ENCODE measurements around the gene NSD1.
A peak's percentile ranks its signal among the peaks of the same experiment; 100 is the strongest.

Gene NSD1

GRCh38 chr5:177308740-177309139 is 175.2 kb downstream of the NSD1 start:
- DNase-seq (ENCODE audit: low read depth), result no peak

- DNase-seq (ENCODE audit: low read depth), result peak; percentile 50
Observed at GRCh38 chr5:177309351-177310191, 176.0 kb downstream of the NSD1 start.

- no peak for DNase-seq (ENCODE audit: low read depth)
Observed at GRCh38 chr5:177310332-177310731, 176.8 kb downstream of the NSD1 start.

- DNase-seq (ENCODE audit: low read depth), result no peak
Observed at GRCh38 chr5:177310757-177311391, 177.3 kb downstream of the NSD1 start.

- DNase-seq (ENCODE audit: low read depth), result no peak
Observed at GRCh38 chr5:177311392-177311722, 177.8 kb downstream of the NSD1 start.

- DNase-seq (ENCODE audit: low read depth), result peak; percentile 90
Observed at GRCh38 chr5:177311723-177312648, 178.4 kb downstream of the NSD1 start, which contains the start of gene MXD3. TSS of gene MXD3 (minus strand) at chr5:177311898. CDS start at chr5:177311830, 68 bp downstream.

GRCh38 chr5:177312649-177313181 is 179.1 kb downstream of the NSD1 start:
- DNase-seq (ENCODE audit: low read depth), result no peak

- no peak for DNase-seq (ENCODE audit: low read depth)
Observed at GRCh38 chr5:177313561-177314259, 180.1 kb downstream of the NSD1 start.

GRCh38 chr5:177314376-177315342 is 181.1 kb downstream of the NSD1 start:
- no peak for DNase-seq (ENCODE audit: low read depth)

GRCh38 chr5:177315411-177315810 is 181.8 kb downstream of the NSD1 start:
- no peak for DNase-seq (ENCODE audit: low read depth)

GRCh38 chr5:177316005-177316404 is 182.4 kb downstream of the NSD1 start:
- no peak for DNase-seq (ENCODE audit: low read depth)

GRCh38 chr5:177317959-177318377 is 184.4 kb downstream of the NSD1 start:
- DNase-seq (ENCODE audit: low read depth), result peak; percentile 58

- DNase-seq (ENCODE audit: low read depth), result no peak
Observed at GRCh38 chr5:177319913-177320588, 186.5 kb downstream of the NSD1 start.

- DNase-seq (ENCODE audit: low read depth), result no peak
Observed at GRCh38 chr5:177320879-177321278, 187.3 kb downstream of the NSD1 start.

- no peak for DNase-seq (ENCODE audit: low read depth)
Observed at GRCh38 chr5:177325868-177326381, 192.4 kb downstream of the NSD1 start.

- DNase-seq (ENCODE audit: low read depth), result no peak
Observed at GRCh38 chr5:177327539-177328522, 194.3 kb downstream of the NSD1 start.

GRCh38 chr5:177328545-177329231 is 195.1 kb downstream of the NSD1 start:
- no peak for DNase-seq (ENCODE audit: low read depth)

GRCh38 chr5:177329883-177330282 is 196.3 kb downstream of the NSD1 start:
- no peak for DNase-seq (ENCODE audit: low read depth)
